ENCODE results near the gene ZNF575.
A peak's percentile ranks its signal among the peaks of the same experiment; 100 is the strongest.

The ZNF575 gene

GRCh38 chr19:43534816-43535761 is 2.1 kb downstream of the ZNF575 start:
- Histone ChIP-seq H3K36me3 (ENCODE audit: insufficient read depth, insufficient read length, low read length) (peaks cover 25% of the 10 kb centered on the region), H3K9ac (ENCODE audit: insufficient read length, low read depth) (peak overlapping the region; percentile 33), H3K9me3 (ENCODE audit: insufficient read depth, low read length) (peaks cover 13% of the 10 kb centered on the region; the same call in 1 of the 2 replicates), H3K4me1 (ENCODE audit: insufficient read depth, insufficient read length) (peaks cover 10% of the 10 kb centered on the region), H3K4me3 (ENCODE audit: insufficient read length, low read depth) (no peak overlapping the region), H3K27me3 (ENCODE audit: insufficient read depth, insufficient read length) (no peaks in the 10 kb centered on the region)
- no peak for DNase-seq (ENCODE audit: low read depth, low spot score)
- TF ChIP-seq YY1 (IDR thresholded peaks at IDR 0.05; ENCODE audit: insufficient read depth, insufficient read length) (no peak), SUZ12 (IDR thresholded peaks at IDR 0.05; ENCODE audit: extremely low read depth, insufficient read depth, insufficient read length) (no peak), ZNF274 (IDR thresholded peaks at IDR 0.05; ENCODE audit: low read depth, low read length) (no peak)

GRCh38 chr19:43538922-43539321 is 5.9 kb downstream of the ZNF575 start:
- H3K4me1 ChIP-seq (ENCODE audit: insufficient read depth, insufficient read length): peaks cover 10% of the 10 kb centered on the region
- no peak for DNase-seq (ENCODE audit: low read depth, low spot score)
- H3K9ac ChIP-seq (ENCODE audit: insufficient read length, low read depth): no peak overlapping the region
- no peak overlapping the region for H3K4me3 ChIP-seq (ENCODE audit: insufficient read length, low read depth)
- peaks cover 47% of the 10 kb centered on the region for H3K36me3 ChIP-seq (ENCODE audit: insufficient read depth, insufficient read length, low read length)
- no peak for TF ChIP-seq ZNF274 (IDR thresholded peaks at IDR 0.05; ENCODE audit: low read depth, low read length)
- TF ChIP-seq SUZ12 (IDR thresholded peaks at IDR 0.05; ENCODE audit: extremely low read depth, insufficient read depth, insufficient read length): no peak
- TF ChIP-seq YY1 (IDR thresholded peaks at IDR 0.05; ENCODE audit: insufficient read depth, insufficient read length): no peak
- peaks cover 13% of the 10 kb centered on the region; the same call in 1 of the 2 replicates for H3K9me3 ChIP-seq (ENCODE audit: insufficient read depth, low read length)
- no peaks in the 10 kb centered on the region for H3K27me3 ChIP-seq (ENCODE audit: insufficient read depth, insufficient read length)

DNA sequence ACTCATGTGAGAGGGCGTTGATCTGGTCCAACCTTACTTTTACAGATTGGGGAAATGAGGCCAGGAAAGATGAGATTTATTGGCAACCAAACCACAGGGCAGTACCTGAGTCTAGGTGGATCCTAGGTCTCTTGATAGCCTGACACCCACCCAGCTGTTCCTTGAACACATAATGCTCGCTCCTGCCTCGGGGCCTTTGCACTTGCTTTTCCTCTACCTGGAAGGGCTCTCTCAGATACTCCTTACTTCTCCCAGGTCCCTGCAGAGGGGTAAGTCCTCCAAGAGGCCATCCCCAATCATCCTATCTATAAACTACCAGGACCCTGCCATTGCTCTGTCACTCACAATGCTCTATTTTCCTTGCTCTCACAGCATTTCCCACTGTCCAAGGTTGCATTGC is 7.4 kb downstream of the ZNF575 start:
- Histone ChIP-seq H3K4me3 (ENCODE audit: insufficient read length, low read depth) (no peak overlapping the region), H3K4me1 (ENCODE audit: insufficient read depth, insufficient read length) (peaks cover 3% of the 10 kb centered on the region), H3K9me3 (ENCODE audit: insufficient read depth, low read length) (peaks cover 13% of the 10 kb centered on the region; the same call in 1 of the 2 replicates), H3K9ac (ENCODE audit: insufficient read length, low read depth) (no peak overlapping the region), H3K27me3 (ENCODE audit: insufficient read depth, insufficient read length) (no peaks in the 10 kb centered on the region), H3K36me3 (ENCODE audit: insufficient read depth, insufficient read length, low read length) (peaks cover 56% of the 10 kb centered on the region)
- no peak for DNase-seq (ENCODE audit: low read depth, low spot score)
- TF ChIP-seq YY1 (IDR thresholded peaks at IDR 0.05; ENCODE audit: insufficient read depth, insufficient read length): no peak
- no peak for TF ChIP-seq ZNF274 (IDR thresholded peaks at IDR 0.05; ENCODE audit: low read depth, low read length)
- no peak for TF ChIP-seq SUZ12 (IDR thresholded peaks at IDR 0.05; ENCODE audit: extremely low read depth, insufficient read depth, insufficient read length)

DNA sequence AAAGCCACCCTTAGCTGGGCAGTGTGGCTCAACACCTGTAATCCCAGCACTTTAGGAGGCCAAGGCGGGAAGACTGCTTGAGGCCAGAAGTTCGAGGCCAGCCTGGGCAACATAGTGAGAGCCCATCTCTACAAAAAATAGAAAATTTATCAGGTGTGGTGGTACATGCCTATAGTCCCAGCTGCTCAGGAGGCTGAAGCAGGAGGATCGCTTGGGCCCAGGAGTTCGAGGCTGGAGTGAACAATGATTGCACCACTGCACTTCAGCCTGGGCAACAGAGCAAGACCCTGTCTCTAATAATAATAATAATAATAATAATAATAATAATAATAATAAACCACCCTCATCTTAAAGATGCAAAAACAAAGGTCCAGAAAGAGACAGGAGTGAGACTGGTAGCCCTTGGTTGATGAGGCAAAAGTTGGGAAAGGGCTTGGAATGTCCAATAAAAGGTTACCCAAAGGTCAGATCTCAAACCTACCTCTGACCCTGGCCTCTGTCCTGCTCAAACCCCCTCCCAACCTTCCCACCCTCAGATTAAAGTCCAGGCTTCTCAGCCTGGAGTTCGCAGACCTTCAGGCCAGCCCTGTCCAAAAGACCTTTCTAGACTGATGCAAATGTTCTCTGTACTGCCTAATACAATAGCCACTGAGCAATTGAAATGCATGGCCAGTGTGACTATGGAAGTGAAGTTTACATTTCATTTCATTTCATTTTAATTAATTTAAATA is 9.1 kb downstream of the ZNF575 start:
- no peak for TF ChIP-seq YY1 (IDR thresholded peaks at IDR 0.05; ENCODE audit: insufficient read depth, insufficient read length)
- Histone ChIP-seq H3K4me1 (ENCODE audit: insufficient read depth, insufficient read length) (no peaks in the 10 kb centered on the region), H3K36me3 (ENCODE audit: insufficient read depth, insufficient read length, low read length) (peaks cover 65% of the 10 kb centered on the region), H3K9me3 (ENCODE audit: insufficient read depth, low read length) (peaks cover 13% of the 10 kb centered on the region; the same call in 1 of the 2 replicates), H3K9ac (ENCODE audit: insufficient read length, low read depth) (no peak overlapping the region), H3K27me3 (ENCODE audit: insufficient read depth, insufficient read length) (no peaks in the 10 kb centered on the region), H3K4me3 (ENCODE audit: insufficient read length, low read depth) (no peak overlapping the region)
- DNase-seq (ENCODE audit: low read depth, low spot score): no peak

GRCh38 chr19:43544077-43544476 is 11.1 kb downstream of the ZNF575 start:
- TF ChIP-seq SUZ12 (IDR thresholded peaks at IDR 0.05; ENCODE audit: extremely low read depth, insufficient read depth, insufficient read length) (no peak), YY1 (IDR thresholded peaks at IDR 0.05; ENCODE audit: insufficient read depth, insufficient read length) (no peak), ZNF274 (IDR thresholded peaks at IDR 0.05; ENCODE audit: low read depth, low read length) (no peak)
- Histone ChIP-seq H3K9ac (ENCODE audit: insufficient read length, low read depth) (no peak overlapping the region), H3K36me3 (ENCODE audit: insufficient read depth, insufficient read length, low read length) (peaks cover 46% of the 10 kb centered on the region), H3K27me3 (ENCODE audit: insufficient read depth, insufficient read length) (no peaks in the 10 kb centered on the region), H3K4me1 (ENCODE audit: insufficient read depth, insufficient read length) (no peaks in the 10 kb centered on the region), H3K4me3 (ENCODE audit: insufficient read length, low read depth) (no peak overlapping the region), H3K9me3 (ENCODE audit: insufficient read depth, low read length) (peaks cover 3% of the 10 kb centered on the region; the same call in 1 of the 2 replicates)
- no peak for DNase-seq (ENCODE audit: low read depth, low spot score)

GRCh38 chr19:43545276-43545675 is 12.3 kb downstream of the ZNF575 start:
- no peaks in the 10 kb centered on the region for H3K4me1 ChIP-seq (ENCODE audit: insufficient read depth, insufficient read length)
- DNase-seq (ENCODE audit: low read depth, low spot score): no peak
- H3K27me3 ChIP-seq (ENCODE audit: insufficient read depth, insufficient read length): no peaks in the 10 kb centered on the region
- no peaks in the 10 kb centered on the region for H3K9me3 ChIP-seq (ENCODE audit: insufficient read depth, low read length)
- TF ChIP-seq SUZ12 (IDR thresholded peaks at IDR 0.05; ENCODE audit: extremely low read depth, insufficient read depth, insufficient read length): no peak
- no peak for TF ChIP-seq ZNF274 (IDR thresholded peaks at IDR 0.05; ENCODE audit: low read depth, low read length)
- TF ChIP-seq YY1 (IDR thresholded peaks at IDR 0.05; ENCODE audit: insufficient read depth, insufficient read length): no peak
- peaks cover 45% of the 10 kb centered on the region for H3K36me3 ChIP-seq (ENCODE audit: insufficient read depth, insufficient read length, low read length)
- no peak overlapping the region for H3K4me3 ChIP-seq (ENCODE audit: insufficient read length, low read depth)
- H3K9ac ChIP-seq (ENCODE audit: insufficient read length, low read depth): no peak overlapping the region

DNA sequence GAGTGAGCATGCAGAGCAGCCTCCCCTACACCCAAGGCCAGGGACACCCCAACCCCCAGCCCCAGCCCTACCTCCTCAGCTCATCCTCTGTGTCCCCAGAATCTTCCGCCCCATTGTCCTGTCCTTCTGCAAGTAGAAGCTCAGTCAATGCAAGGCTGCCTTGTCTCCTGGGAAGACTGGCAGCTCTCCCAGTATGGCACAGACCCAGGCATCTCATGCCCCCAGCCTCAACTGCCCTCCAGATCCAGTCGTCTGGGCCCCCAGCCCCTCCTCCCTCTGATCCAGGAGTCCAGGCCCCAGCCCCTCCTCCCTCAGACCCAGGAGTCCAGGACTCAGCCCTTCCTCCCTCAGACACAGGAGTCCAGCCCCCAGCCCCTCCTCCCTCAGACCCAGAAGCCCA is 13.0 kb downstream of the ZNF575 start:
- Histone ChIP-seq H3K36me3 (ENCODE audit: insufficient read depth, insufficient read length, low read length) (peaks cover 49% of the 10 kb centered on the region), H3K4me1 (ENCODE audit: insufficient read depth, insufficient read length) (no peaks in the 10 kb centered on the region), H3K9me3 (ENCODE audit: insufficient read depth, low read length) (no peaks in the 10 kb centered on the region), H3K9ac (ENCODE audit: insufficient read length, low read depth) (no peak overlapping the region), H3K27me3 (ENCODE audit: insufficient read depth, insufficient read length) (no peaks in the 10 kb centered on the region), H3K4me3 (ENCODE audit: insufficient read length, low read depth) (no peak overlapping the region)
- DNase-seq (ENCODE audit: low read depth, low spot score): no peak
- TF ChIP-seq SUZ12 (IDR thresholded peaks at IDR 0.05; ENCODE audit: extremely low read depth, insufficient read depth, insufficient read length): no peak
- TF ChIP-seq ZNF274 (IDR thresholded peaks at IDR 0.05; ENCODE audit: low read depth, low read length): no peak
- no peak for TF ChIP-seq YY1 (IDR thresholded peaks at IDR 0.05; ENCODE audit: insufficient read depth, insufficient read length)
